HCT116 (cell line): ENCODE measurements around the gene TMCC1.

Experiments
- CEBPB ChIP-seq: IDR thresholded peaks from 2 replicates; pipeline ENCODE4 v1.6.1; 2012; ENCODE audit warnings: low read depth
- CTCF ChIP-seq, 3 experiments: fragments of 200-600 bp in 1 of 3; sonication (generic) in 1 of 3; IDR thresholded peaks in 2 of 3; conservative IDR thresholded peaks in 1 of 3; 2 replicates each; pipeline ENCODE4 v1.5.1; 2012 to 2017; ENCODE audit warnings: low read depth in 2 of 3, low read length in 2 of 3, antibody characterized with exemption in 1 of 3, borderline replicate concordance in 1 of 3, control low read depth in 1 of 3, mild to moderate bottlenecking in 1 of 3, mixed read lengths in 1 of 3, mixed run types in 1 of 3, moderate library complexity in 1 of 3; ENCODE audit not compliant: insufficient read depth in 1 of 3
- EZH2 ChIP-seq: fragments of 200-600 bp; sonication (generic); IDR thresholded peaks from 2 replicates; pipeline ENCODE4 v1.6.1; 2017; ENCODE audit warnings: antibody characterized with exemption, mixed run types
- JUND ChIP-seq: IDR thresholded peaks from 2 replicates; pipeline ENCODE4 v1.6.1; 2012
- POLR2A ChIP-seq: IDR thresholded peaks from 2 replicates; pipeline ENCODE4 v1.7.0; 2011; ENCODE audit warnings: borderline replicate concordance; ENCODE audit not compliant: insufficient read depth, insufficient read length; ENCODE audit errors: extremely low read depth
- REST ChIP-seq: IDR thresholded peaks from 2 replicates; pipeline ENCODE4 v1.6.1; 2012; ENCODE audit warnings: low read depth
- SIN3A ChIP-seq: IDR thresholded peaks from 2 replicates; pipeline ENCODE4 v1.6.1; 2012; ENCODE audit warnings: low read depth
- SRF ChIP-seq: IDR thresholded peaks from 2 replicates; pipeline ENCODE4 v1.6.1; 2012; ENCODE audit warnings: low read depth
- YY1 ChIP-seq: IDR thresholded peaks from 2 replicates; pipeline ENCODE4 v1.6.1; 2011; ENCODE audit warnings: low read length, low read depth, moderate library complexity, mild to moderate bottlenecking; ENCODE audit not compliant: insufficient replicate concordance; ENCODE audit errors: extremely low read depth

- no peak for TF ChIP-seq CTCF (IDR thresholded peaks at IDR 0.05 in 2 of 3, conservative IDR thresholded peaks at IDR 0.05 in 1 of 3; ENCODE audit: borderline replicate concordance in 1 of 3, insufficient read depth in 1 of 3, low read depth in 2 of 3, low read length in 2 of 3)
- TF ChIP-seq CEBPB: no peak
- TF ChIP-seq REST: no peak
- no peak for TF ChIP-seq EZH2
- TF ChIP-seq YY1: no peak
- TF ChIP-seq SIN3A: no peak
- TF ChIP-seq JUND: no peak
- no peak for TF ChIP-seq POLR2A
- TF ChIP-seq SRF: no peak
Measured at GRCh38 chr3:129688271-129688895, 205.1 kb downstream of the TMCC1 start.
